ENCODE results near the gene DLGAP5. TPM values are rescaled to one million over a fixed set of nuclear protein-coding genes. Genes with fewer than 3 reads are reported as not detected.

DLGAP5 gene
- total RNA-seq, 1 donor from 2014 or later, result 0.21 TPM

DNA sequence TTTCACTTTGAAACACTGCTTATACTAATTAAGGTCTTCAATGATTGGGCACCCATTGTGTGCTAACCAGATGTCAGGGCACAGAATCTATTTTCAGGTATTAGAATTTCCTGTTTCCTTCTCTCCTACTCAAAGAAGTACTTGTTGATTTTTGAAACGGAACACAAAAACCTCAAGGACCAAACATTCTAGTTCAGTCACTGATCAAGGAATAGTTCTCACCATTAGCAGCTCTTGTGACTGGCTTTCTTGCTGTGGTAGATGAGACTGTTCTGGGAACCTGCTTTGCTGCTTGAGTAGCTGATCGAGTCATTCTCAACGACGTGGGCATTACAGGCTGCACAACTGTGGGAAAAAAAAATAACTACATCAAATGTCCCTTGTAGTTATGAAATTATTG is 11.0 kb downstream of the DLGAP5 start:
- DNase-seq (ENCODE audit: low spot score), result no peak

DNA sequence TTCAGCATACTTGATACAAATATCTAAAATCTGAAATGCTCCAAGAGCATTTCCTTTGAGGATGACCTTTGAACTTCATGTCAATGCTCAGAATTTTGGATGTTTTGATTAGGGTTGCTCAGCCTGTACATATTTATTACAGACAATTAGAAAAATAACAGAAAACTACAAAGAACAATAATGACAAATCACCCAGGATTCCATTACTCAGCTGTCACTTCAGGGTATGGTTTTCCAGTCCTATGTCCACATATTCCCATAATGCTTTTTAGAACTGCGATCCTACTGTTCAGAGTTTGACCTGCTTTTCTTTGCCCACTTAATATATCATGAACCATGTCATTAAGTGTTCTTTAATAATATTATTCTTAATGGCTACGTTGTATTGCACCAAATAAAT is 11.4 kb downstream of the DLGAP5 start:
- no peak for DNase-seq (ENCODE audit: low spot score)

DNA sequence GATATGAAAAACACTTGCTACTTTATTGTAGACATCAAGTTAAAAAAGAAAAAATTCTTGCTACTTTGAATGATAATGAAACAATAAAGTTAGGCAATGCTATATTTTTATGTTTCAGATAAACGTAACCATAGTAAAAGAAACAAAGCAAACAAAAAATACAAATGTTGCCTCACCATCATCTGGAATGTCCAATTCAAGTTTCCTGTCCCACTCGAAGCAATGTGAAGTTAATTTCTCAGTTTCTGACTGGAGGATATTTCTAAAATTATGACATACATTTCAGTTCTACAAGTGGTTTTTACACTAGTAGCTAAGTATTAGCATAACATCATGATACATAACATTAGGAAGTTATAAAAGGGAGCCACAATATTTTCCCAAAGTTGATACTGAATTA is 20.9 kb downstream of the DLGAP5 start:
- no peak for DNase-seq (ENCODE audit: low spot score)

DNA sequence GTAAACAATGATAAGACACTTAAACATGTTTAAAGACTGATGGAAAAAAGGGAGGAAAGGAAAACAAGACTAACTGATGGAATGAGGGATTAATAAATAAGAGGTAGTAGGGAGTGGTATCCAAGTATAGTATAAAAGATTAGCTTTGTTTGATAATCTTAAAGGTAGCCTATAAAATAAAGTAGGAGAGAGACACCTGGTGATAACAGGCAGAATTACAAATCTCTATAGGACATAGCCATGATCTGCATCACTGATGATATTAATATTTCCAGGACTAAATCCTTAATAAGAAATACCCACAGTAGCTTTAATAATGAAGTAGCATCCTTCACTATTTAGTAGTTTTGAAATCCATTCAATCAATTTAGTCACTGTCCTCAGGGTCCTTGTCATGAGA is 30.4 kb downstream of the DLGAP5 start:
- no peak for DNase-seq (ENCODE audit: low spot score)

DNA sequence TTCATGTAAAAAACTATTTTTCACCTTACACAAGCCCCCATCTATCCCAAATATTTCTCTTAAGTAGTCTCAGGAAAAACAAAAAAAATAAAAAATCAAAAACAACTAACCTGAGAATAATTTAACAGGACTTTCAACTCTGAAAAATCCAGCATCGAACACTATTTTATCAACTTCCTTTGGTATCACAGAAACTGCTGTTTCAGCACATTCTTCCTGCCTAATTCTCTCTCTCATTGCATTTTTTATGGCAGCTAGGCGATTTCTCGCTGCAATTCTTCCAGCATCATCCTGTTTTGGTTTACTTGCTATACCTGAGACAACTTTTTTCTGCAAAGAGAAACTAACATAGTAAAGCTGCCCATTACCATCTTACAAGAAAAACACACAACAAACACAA is 33.0 kb downstream of the DLGAP5 start:
- DNase-seq (ENCODE audit: low spot score), result no peak

DNA sequence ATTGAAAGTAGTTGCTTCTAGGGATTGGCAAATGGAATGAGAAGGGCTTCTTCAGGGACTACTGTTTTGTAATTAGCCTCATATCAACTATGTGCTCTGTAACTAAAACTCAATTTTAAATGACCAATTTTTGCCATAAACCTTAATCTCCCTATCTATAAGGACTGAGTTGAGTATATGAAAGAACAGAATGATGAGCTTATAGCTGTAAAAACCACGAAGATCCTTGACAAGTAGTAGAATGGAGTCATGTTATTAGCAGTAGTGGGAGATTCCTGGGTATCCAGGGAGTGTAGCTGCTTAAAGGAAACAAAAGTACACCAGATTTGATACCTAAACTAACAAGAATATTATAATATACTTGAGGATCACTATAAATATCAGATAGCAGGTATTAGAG is 34.3 kb downstream of the DLGAP5 start:
- DNase-seq (ENCODE audit: low spot score), result no peak

DNA sequence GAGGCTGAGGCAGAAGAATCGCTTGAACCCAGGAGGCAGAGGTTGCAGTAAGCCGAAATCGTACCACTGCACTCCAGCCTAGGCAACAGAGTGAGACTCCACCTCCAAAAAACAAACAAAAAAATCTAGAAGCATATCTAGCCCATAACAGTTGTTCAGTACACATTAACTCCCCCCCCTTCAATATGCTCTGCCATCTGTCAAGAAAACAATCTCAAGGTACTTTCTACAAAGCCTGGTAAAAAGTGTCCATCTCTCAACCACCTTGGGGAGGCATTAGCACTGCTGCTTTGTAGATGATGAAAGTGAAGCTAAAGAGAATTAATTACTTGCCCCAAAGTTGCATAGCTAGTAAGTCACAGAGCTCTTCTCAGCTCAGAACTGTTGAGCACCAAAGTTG is 37.4 kb downstream of the DLGAP5 start:
- DNase-seq (ENCODE audit: low spot score), result no peak

DNA sequence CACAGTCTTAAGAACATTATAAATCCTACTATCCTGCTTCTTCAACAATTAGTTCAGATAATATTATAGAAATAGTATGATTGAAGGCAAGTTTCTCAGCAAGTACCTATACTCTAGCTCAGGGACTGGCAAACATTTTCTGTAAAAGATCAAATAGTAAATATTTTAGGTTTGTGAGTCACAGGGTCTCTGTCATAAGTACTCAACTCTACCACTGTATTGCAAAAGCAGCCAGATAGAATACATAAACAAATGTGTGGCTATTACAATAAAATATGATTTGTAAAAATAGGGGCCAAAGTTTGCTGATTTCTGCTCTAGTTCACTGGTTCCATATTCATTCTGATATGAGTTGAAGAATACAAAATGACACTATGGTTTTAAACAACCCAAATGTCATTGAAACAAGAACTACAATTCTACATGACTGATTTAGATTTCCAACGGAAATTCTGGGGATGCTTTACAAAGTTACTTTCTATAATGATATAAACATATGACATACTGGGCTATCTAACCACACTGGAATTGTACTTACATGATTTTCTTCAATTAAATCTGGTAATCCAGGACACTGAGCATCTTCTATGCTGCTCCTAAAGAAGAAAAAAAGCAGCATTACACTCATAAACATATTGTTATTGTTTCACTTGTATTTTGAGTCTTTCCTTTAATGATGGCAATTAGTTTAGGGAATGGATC is 39.2 kb downstream of the DLGAP5 start:
- no peak for DNase-seq (ENCODE audit: low spot score)

DNA sequence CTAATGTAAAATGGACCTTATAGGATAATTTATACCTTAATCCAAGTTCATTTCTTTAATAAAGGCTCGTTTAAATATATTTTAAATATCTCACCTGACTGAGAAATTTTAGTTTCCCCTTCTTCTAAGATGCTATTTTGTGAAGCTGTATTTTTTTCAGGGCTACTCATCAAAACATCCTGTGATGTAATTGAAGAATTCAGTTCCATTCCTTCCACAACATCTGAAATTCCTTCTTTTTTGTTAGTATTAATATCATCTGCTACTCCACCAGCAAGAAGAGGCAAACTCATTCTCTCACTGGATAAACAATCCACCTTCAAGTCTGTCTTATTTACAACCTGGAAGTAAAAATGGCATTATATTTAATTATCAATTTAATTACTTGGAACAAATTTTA is 39.8 kb downstream of the DLGAP5 start:
- DNase-seq (ENCODE audit: low spot score), result no peak

DNA sequence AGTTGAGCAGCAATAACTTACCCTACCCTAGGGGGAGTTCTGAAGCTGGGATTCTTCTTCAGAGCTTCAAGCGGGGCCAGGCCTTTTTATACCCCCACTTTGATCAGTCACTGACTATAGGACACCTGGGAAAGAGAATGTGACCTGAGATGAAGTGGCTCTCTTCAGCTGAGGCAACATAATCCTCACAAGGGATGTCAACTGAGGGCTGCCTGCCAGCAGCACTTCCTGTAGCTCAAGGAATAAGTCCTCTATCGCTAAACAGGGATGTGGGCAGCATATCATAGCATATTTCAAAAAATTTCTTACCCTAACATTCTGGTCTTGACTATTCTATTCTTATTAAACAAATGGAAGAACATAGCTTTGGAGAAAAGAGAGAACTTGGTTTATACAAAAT is 45.0 kb downstream of the DLGAP5 start:
- no peak for DNase-seq (ENCODE audit: low spot score)

DNA sequence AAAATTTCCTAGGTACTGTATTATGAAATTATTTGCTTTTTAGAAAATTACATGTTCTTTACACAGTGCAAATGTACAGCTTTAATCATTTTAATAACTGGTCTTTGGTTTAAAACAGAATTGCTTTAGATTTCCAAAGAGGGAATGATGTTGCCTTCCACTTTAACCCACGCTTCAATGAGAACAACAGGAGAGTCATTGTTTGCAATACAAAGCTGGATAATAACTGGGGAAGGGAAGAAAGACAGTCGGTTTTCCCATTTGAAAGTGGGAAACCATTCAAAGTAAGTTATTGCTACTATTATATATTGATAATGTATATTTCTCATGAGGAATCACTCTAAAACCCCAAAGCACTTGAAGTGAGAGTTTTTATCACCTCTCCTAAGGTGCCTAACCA is 48.9 kb downstream of the DLGAP5 start:
- no peak for DNase-seq (ENCODE audit: low spot score)

DNA sequence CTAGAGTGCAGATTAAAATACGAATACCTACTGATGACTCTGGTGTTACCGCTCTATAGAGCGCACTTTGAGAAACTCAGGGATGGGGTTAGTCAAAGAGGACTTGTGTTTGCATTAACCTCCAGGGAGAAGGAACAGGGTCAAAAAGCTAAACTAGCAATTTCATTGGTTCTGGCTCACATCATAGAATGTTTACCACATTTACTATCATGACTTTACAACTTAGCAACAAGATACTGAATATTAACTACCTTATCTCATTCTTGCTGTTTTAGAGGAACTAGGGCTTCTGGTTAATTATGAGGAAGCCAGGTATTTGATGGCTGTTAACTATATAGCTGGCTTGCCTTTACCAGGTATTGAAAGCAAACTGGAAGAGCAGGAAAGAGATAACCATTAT is 49.6 kb downstream of the DLGAP5 start:
- no peak for DNase-seq (ENCODE audit: low spot score)

DNA sequence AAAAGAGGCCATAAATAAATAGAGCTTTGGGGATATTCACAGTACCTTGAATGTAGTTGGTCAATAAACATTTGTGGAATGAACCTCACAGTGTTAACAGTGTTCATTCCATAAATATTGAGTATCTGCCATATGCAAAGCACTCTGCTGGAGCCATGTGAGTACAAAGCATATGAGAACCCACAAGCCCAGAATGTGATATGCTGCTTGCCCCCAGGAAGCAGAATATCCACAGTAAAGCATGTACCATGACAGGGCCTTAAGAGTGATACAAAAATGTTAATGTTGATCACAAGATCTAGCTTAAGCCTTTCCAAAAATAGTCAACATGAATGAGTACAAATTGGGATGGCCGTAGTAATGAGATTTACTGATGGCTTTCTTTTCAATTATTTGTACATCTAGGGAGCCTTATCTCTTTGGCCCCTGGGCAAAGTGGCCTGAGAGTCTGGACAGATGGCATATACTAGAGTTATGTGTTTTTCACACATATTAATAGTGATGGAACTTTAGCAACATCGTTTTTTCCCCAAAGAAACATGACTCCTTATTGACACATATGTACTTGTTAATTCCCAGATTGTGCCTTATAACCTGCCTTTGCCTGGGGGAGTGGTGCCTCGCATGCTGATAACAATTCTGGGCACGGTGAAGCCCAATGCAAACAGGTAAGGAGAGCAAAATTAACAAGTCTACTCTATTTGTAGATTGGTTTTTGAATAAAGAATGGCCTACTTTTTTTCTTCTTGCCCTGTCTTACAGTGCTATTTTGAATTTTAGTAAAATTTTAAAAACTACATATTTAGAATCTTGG is 51.5 kb downstream of the DLGAP5 start:
- no peak for DNase-seq (ENCODE audit: low spot score)

DNA sequence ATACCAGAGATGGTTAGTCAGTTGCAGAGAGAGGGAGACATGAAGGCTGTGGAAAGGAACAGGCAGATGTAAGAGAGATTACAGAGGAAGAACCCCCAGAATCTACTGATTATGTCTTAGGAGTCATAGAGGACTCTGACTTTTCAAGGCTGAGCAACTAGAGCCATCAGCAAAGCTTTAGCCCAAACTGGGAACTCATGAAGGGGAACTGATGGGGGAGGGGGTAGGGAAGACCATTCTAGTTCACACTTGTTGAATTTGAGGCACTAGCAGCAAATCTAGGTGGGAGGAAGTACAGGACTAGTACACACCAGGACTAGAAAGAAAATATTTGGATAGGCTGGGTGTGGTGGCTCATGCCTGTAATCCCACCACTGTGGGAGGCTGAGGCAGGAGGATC is 52.2 kb downstream of the DLGAP5 start:
- DNase-seq (ENCODE audit: low spot score), result no peak

DNA sequence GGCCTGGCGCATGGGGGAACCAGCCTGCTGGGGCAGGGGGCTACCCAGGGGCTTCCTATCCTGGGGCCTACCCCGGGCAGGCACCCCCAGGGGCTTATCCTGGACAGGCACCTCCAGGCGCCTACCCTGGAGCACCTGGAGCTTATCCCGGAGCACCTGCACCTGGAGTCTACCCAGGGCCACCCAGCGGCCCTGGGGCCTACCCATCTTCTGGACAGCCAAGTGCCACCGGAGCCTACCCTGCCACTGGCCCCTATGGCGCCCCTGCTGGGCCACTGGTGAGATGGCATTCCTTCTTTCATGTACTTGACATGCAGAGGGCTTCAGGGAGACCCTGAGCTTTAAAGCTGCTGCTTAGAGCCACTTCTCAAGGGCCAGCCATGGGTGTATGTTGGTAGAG is 53.3 kb downstream of the DLGAP5 start:
- DNase-seq (ENCODE audit: low spot score), result no peak

DNA sequence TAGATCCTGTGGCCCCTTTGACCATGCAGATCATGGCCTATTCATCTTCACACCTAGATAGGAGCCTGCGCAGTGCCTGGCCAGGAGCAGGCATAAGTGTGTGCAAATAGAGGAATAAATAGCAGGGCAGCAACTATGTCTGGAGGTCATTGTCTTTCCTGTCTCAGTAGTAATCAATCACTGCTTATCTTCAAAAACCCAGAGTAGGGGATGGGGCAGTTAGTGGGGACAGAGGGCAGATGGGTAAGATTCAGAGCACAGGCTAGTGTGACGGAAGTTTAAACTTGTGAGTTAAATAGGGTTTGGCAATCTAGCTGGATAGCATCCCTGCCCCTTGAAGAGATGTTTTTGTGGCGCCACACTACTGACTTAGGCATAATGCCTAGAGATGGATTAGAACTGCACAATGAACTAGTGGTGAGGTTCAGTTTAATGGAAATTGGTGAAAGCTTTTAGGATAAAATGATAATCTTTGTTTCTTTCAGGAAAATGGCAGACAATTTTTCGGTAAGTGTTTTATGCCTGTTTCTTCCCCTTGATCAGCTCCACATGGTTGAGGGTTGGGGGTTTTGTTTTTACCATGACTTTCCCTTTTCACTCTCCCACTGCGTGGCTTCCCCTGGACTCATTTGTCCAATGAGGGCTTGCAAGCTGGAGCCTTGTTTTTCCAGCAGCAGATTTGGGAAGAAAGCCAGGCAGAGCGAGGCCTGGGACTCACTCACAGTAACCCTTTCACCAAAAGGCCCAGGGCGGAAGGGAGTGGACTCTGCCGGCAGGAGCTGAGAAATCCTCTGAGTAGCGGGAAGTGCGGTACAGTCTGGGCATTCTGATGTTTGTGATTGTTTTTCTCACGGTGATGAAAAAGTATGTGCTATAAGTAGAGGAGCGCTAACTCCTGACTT is 54.2 kb downstream of the DLGAP5 start:
- peak; percentile 79 for DNase-seq (ENCODE audit: low spot score)

DNA sequence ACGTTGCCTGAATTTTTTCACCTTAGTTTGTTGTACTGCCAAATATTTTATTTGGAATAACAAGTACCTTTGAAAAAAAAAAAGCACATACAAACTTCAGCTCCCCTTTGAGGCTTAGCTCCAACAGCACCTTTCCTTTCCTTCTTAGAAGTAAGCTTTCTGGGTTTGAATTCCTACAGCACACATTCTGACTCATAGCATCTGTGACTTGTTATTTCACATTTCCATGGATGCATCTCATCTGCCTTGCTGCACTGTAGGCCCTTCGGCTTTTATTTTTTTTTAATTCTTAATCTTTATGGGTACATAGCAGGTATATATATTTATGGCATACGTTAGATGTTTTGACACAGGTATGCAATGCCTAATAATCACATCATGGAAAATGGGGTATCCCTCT is 55.1 kb downstream of the DLGAP5 start:
- no peak for DNase-seq (ENCODE audit: low spot score)

DNA sequence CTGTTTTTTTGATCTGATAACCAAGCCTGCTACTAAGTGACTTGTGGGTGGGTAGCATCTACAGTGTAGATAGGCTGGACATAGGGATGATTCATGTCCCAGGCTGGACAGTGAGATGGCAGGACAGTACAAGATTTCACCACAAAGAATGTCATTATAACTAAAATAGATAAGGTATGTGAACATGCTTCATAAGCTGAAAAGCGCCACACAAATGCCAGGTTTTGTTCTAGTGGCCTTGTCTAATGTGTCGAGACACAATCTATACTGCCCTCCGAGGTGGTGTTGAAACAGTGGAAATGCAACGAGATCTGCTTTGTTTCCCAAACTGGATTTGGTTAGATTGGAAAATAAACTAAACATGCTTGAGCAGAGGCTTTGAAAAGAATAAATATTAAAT is 58.0 kb downstream of the DLGAP5 start:
- DNase-seq (ENCODE audit: low spot score), result no peak

DNA sequence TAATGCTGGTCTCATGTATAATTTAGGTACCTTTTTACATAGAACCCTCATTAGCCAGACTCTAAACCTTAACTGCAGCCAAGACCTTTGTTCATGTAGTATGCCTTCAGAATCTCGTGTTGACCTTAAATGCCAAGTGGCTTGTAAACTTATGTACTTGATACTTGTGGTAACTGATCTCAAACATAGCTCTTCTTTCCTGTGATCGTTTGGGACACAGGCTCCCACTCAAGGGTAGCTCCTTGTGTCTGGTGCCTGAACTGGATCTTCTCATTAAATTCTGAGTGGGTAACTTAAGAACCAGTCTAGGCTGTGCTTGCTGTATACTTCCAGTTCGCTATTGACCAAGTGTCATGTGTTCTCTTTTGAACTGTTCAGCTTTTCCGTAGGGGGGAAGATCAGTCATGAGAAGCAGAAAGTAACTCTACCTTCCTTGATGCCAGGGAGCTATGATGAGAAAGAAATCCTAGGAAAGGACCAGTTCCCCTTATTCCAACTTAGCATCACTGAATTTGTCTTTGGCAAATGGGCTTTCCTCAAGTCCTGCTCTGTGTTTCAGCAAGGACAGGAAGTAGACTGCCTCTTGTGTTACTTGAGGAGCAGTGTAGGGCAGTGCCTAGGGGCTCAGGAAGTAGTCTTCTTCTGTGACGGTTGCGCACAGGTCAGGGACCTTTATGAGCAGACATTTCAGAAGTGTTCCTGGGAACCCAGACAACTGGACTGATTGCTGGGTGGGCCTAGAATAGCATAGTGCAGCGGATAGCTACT is 59.8 kb downstream of the DLGAP5 start:
- no peak for DNase-seq (ENCODE audit: low spot score)

DNA sequence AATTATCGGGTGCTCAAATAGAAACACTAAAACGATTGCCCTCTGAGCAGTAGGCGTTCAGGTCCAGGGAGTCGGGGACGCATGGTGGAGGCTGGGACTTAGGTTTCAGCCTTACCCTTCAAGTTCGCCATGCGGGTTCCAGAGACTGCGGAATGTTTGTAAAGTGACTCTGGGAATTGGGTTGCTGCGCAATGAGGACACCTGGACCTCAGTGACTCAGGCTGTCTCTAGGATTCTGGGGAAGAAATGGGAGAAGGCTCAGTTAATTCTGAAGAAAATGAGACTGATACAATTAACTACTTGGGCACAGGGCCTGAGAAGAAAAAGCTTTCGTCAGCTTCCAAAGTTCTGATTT is 61.2 kb downstream of the DLGAP5 start:
- DNase-seq (ENCODE audit: low spot score), result no peak

DNA sequence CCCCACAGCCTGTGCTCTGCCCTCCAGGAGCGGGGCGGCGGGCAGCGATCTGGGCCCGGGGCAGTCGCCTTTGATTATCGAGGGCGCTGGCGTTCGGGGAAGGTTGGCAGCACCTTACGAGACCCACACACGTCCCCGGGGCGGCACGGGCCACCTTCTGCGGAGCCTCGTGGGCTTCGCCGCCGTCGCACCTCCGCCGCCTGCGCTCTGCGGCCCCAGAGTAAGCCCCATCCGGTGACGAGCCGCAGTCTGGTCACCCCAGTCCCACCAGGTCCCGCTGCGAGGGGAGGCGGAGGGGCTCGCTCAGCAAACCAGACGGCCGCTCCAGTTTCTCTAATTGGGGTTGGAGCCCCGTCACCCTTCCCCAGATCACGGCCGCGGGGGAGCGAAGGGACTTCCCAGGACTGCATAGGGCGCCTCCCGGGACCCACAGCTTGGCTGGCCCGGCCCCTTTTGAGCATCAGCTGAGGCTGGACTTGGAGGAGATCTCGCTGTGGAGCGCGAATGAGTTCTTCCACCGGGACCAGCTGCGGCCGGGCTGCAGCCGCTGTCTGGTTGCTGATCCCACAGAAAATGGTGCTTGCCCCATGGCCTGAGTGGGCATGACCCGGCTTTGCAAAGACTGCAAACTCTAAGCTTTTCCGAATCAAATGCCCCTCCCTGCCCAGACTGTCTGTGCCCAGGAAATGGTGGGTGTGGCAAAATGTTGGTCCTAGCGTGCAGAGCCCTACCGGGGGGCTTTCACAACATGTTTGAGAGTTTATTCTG is 61.8 kb downstream of the DLGAP5 start:
- DNase-seq (ENCODE audit: low spot score), result peak; percentile 73

Measured in ureter (tissue), 1 donor.